GM10266 (cell line): ENCODE data around the gene SECISBP2.
"Not testable (repeated sequence)": the region's sequence is repeated elsewhere in the genome, so short reads cannot be mapped to it uniquely, and the experiment has no call there.

Source experiments
- DNase-seq: peaks from one replicate; pipeline ENCODE4 v3.0.0; 2012; ENCODE audit errors: extremely low spot score
- TF ChIP-seq, protein P1 (sequence below): IDR thresholded peaks from 2 replicates; pipeline ENCODE4 v1.5.1; 2012; ENCODE audit warnings: mild to moderate bottlenecking, low read depth; ENCODE audit not compliant: control insufficient read depth, insufficient read depth; ENCODE audit errors: missing control alignments

SECISBP2 gene

DNA sequence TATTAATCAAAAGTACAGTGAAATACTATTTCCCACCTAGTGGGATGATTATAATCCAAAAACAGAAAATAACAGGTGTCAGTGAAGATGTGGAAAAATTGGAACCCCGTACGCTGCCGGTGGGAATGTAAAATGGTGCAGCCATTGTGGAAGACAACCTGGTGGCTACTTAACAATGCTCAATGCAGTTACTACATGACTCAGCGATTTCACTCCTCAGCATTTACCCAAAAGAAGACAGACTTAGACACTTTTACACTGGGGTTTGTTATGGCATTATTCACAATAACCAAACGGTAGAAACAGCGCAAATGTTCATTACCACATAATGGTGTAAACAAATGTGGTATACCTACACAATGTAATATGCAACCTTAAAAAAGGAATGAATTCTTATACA, 23.9 kb downstream of the SECISBP2 start:
- DNase-seq, result no peak
- TF ChIP-seq, protein P1, sequence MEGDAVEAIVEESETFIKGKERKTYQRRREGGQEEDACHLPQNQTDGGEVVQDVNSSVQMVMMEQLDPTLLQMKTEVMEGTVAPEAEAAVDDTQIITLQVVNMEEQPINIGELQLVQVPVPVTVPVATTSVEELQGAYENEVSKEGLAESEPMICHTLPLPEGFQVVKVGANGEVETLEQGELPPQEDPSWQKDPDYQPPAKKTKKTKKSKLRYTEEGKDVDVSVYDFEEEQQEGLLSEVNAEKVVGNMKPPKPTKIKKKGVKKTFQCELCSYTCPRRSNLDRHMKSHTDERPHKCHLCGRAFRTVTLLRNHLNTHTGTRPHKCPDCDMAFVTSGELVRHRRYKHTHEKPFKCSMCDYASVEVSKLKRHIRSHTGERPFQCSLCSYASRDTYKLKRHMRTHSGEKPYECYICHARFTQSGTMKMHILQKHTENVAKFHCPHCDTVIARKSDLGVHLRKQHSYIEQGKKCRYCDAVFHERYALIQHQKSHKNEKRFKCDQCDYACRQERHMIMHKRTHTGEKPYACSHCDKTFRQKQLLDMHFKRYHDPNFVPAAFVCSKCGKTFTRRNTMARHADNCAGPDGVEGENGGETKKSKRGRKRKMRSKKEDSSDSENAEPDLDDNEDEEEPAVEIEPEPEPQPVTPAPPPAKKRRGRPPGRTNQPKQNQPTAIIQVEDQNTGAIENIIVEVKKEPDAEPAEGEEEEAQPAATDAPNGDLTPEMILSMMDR, result no peak

DNA sequence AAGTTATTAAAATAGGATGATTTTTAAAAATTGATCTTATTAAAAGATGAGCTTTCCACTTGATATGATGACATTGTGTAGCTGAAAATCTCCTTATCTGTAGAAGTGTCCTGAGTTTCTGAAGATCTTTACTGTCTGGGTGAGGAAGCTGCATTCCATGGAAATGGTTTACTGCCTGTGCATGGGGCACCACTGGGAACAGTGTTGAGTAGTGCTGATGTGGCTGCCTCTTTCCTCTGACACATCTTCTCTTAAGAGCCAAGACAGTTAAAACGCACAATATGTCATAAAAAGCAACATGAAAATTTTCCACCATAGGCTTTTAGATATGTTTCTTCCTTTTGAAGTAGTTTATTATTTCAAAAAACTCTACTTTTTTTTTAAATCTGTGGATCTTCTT, 24.6 kb downstream of the SECISBP2 start:
- no peak for DNase-seq
- TF ChIP-seq, protein P1, result no peak

DNA sequence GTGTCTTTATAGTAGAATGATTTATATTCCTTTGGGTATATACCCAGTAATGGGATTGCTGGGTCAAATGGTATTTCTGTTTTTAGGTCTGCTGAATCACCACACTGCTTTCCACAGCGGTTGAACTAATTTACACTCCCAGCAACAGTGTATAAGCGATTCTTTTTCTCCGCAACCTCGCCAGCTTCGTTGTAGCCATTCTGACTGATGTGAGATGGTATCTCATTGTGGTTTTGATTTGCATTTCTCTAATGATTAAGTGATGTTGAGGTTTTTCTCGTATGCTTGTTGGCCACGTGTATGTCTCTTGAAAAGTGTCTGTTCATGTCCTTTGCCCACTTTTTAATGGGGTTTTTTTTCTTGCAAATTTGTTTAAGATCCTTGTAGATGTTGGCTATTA, 25.5 kb downstream of the SECISBP2 start:
- DNase-seq, result not testable (repeated sequence)

DNA sequence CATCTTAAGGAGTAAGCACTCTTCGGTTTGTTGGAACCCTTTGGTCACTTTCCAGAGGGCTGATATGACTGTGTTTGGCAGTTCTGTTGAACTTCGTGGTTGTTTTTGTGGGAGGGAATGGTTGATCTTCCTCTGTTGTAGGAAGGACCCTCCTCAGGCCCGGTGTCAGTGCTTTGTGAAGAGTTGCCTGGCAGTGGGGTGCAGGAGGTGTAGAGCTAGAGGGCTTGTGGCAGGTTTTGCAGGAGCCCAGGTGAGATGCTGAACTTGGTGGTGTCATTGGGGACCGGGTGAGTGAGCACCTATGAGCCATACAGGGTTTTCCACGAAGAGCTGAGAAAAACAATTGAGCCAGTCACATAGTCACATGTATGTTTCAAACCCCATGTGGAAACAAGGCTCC, 27.2 kb downstream of the SECISBP2 start:
- DNase-seq, result no peak
- TF ChIP-seq, protein P1, result no peak

DNA sequence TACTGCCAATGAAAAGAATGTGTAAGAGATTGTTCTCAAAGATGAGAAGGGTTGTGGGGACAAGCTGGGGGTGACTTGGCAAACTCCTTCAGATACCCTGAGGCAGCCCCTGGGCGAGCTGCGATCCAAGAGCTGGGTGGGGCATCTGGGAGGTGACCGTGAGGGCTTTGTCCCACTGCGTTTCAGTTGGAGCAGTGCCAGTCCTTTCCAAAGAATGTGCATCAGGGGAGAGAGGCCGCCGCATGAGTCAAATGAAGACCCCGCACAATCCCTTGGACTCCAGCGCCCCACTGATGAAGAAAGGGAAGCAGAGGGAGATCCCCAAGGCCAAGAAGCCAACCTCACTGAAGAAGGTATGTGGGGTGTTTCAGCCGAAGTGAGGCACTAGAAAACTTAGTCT, 28.4 kb downstream of the SECISBP2 start:
- no peak for DNase-seq
- TF ChIP-seq, protein P1, result no peak

DNA sequence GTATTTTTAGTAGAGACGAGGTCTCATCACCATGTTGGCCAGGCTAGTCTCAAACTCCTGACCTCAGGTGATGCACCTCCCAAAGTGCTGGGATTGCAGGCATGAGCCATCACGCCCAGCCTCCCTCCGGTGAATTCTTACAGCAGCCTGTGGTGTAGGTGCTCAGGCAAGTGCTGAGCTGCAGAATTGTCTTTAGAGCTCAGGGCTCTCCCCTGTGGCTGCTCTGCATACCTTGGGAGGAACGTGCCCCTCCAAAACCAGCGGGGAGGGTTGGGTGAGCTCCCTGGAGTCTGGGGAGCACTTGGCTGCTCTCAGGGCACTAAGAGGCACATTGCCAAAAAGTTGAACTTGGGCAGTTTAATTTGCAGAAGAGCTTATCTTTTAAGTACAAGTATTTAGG, 29.4 kb downstream of the SECISBP2 start:
- DNase-seq, result no peak
- TF ChIP-seq, protein P1, result no peak

DNA sequence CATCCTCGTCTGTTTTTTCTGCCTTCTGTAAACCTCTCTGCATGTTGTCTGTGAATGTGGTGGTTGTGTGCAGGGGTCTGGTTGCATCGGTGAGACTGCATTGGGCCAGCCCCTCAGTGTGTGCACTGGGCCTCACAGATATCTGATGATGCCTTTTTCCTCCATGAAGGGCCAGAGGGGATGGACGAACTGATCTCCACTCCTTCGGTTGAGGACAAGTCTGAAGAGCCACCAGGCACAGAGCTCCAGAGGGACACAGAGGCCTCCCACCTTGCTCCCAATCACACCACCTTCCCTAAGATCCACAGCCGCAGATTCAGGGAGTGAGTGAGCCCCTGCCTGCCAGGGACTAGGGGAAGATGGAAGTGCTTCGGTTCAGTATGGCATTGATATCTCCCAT, 31.3 kb downstream of the SECISBP2 start:
- DNase-seq, result no peak

More for the DNA sequence above, 31.3 kb downstream of the SECISBP2 start:
- TF ChIP-seq, protein P1, result no peak
